Dermis microvascular lymphatic vessel endothelial cell (primary cell): ENCODE data around the gene CD22. TPM values are rescaled to one million over a fixed set of nuclear protein-coding genes. Genes with fewer than 3 reads are reported as not detected.
"Not testable (repeated sequence)": the region's sequence is repeated elsewhere in the genome, so short reads cannot be mapped to it uniquely, and the experiment has no call there.

Experiments used
- DNase-seq, 2 donors: peaks; one replicate each; pipeline versions ENCODE4 v3.0.0 to v3.0.0-alpha.2; 2010; ENCODE audit warnings: low read depth in 2 of 2
- total RNA-seq: library from RNA; depleted of rRNA; stranded (reverse); fragments of >200 nt; gene quantifications from 2 replicates; pipeline ENCODE4 v1.2.1, GENCODE V29; 2014

The CD22 gene
- total RNA-seq, result 0.13 and 0.38 TPM in 2 replicates

- no peak for DNase-seq
Observed at GRCh38 chr19:35328851-35329285, at the start of gene CD22. TSS of gene CD22 (plus strand) at chr19:35329187. CDS start at chr19:35332041, 2,854 bp downstream.

- DNase-seq, result no peak
Observed at GRCh38 chr19:35279374-35279773, 49.6 kb upstream of the CD22 start.

GRCh38 chr19:35279985-35280821 lies 48.8 kb upstream of the CD22 start:
- DNase-seq, result no peak

- DNase-seq, result no peak
Observed at GRCh38 chr19:35281303-35281702, 47.7 kb upstream of the CD22 start.

GRCh38 chr19:35284153-35285094 lies 44.6 kb upstream of the CD22 start:
- DNase-seq, result no peak

- no peak for DNase-seq
Observed at GRCh38 chr19:35285095-35285449, 43.9 kb upstream of the CD22 start.

- DNase-seq, result not testable (repeated sequence)
Observed at GRCh38 chr19:35285465-35285864, 43.5 kb upstream of the CD22 start.

GRCh38 chr19:35286101-35286500 lies 42.9 kb upstream of the CD22 start:
- not testable (repeated sequence) for DNase-seq

GRCh38 chr19:35287713-35288112 lies 41.3 kb upstream of the CD22 start:
- DNase-seq, result no peak

- no peak for DNase-seq
Observed at GRCh38 chr19:35288331-35288730, 40.7 kb upstream of the CD22 start.

GRCh38 chr19:35288906-35289305 lies 40.1 kb upstream of the CD22 start:
- no peak for DNase-seq

GRCh38 chr19:35290381-35291127 lies 38.4 kb upstream of the CD22 start:
- no peak for DNase-seq

GRCh38 chr19:35291259-35291658 lies 37.7 kb upstream of the CD22 start:
- DNase-seq, result no peak

- no peak for DNase-seq
Observed at GRCh38 chr19:35291916-35292315, 37.1 kb upstream of the CD22 start, which contains the start of gene MAG. TSS of gene MAG (plus strand) at chr19:35292161. CDS start at chr19:35295409, 3,248 bp downstream.

- DNase-seq, result no peak
Observed at GRCh38 chr19:35292421-35293362, 36.3 kb upstream of the CD22 start.

- no peak for DNase-seq
Observed at GRCh38 chr19:35293363-35293739, 35.6 kb upstream of the CD22 start.

- DNase-seq, result no peak
Observed at GRCh38 chr19:35293808-35294207, 35.2 kb upstream of the CD22 start.

GRCh38 chr19:35294328-35294727 lies 34.7 kb upstream of the CD22 start:
- no peak for DNase-seq

GRCh38 chr19:35294859-35295791 lies 33.9 kb upstream of the CD22 start:
- DNase-seq, result no peak
